T-helper 1 cell treated with Interleukin-12 subunit alpha and Interleukin-12 subunit beta and Interleukin-4 antibody, amounts not matched to agents 30 μg/mL and 1 μg/mL, for 36 hours (primary cell): Measurements from ENCODE around the gene PZP.
"Not testable (repeated sequence)": the region's sequence is repeated elsewhere in the genome, so short reads cannot be mapped to it uniquely, and the experiment has no call there.

Experiments
- H3K27ac Mint-ChIP-seq: one replicate; pipeline ENCODE4 v1.8.0; 2021; ENCODE audit warnings: mild to moderate bottlenecking, mixed read lengths
- H3K27me3 Mint-ChIP-seq: one replicate; pipeline ENCODE4 v1.8.0; 2021; ENCODE audit warnings: low read depth, mixed read lengths
- H3K36me3 Mint-ChIP-seq: one replicate; pipeline ENCODE4 v1.8.0; 2021; ENCODE audit warnings: low read depth, mixed read lengths
- H3K4me1 Mint-ChIP-seq: one replicate; pipeline ENCODE4 v1.8.0; 2021; ENCODE audit warnings: low read depth, mixed read lengths
- H3K4me3 Mint-ChIP-seq: one replicate; pipeline ENCODE4 v1.8.0; 2021; ENCODE audit warnings: mild to moderate bottlenecking, moderate library complexity, mixed read lengths
- H3K9me3 Mint-ChIP-seq: one replicate; pipeline ENCODE4 v1.8.0; 2021; ENCODE audit warnings: mixed read lengths

Gene PZP

DNA sequence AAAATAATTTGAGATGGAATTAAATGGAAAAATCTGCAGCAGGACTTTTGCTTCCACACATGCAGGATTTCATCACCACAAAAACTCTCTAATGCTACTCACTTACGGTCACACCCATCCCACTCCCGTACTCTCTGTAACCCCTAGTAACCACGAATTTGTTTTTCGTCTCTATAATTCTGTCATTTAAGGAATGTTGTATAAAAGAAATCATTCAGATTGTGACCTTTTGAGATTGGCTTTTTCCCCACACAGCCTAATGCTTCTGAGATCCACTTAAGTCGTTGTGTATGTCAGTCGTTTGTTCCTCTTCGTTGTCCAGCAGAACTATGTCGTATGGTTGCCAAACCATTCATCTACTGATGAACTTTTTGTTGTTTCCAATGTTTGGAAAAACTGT lies 19.8 kb upstream of the PZP start:
- H3K9me3 Mint-ChIP-seq = no peaks in the 10 kb centered on the region
- H3K27ac Mint-ChIP-seq = no peak overlapping the region
- H3K4me3 Mint-ChIP-seq = no peak overlapping the region
- H3K27me3 Mint-ChIP-seq = peaks cover 9% of the 10 kb centered on the region
- H3K4me1 Mint-ChIP-seq = no peaks in the 10 kb centered on the region
- H3K36me3 Mint-ChIP-seq = no peaks in the 10 kb centered on the region

DNA sequence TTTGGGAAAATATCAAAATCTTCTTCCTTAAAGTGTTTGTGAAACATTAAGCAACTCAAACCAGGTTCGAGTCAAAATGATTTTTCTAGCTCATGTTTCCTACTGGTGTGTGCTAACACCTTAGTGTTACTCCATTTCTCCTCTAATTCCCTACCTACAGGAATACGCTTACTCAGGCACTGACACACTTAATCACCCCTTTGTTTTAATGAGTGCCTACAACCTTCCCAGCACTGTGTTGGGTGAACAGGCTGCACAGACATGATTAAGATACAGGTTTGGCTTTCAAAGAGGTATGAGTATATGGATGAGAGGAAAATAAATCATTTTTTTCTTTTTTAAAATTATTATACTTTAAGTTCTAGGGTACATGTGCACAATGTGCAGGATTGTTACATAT lies 15.6 kb upstream of the PZP start:
- Mint-ChIP-seq H3K27me3 (no peaks in the 10 kb centered on the region), H3K4me3 (no peak overlapping the region)

DNA sequence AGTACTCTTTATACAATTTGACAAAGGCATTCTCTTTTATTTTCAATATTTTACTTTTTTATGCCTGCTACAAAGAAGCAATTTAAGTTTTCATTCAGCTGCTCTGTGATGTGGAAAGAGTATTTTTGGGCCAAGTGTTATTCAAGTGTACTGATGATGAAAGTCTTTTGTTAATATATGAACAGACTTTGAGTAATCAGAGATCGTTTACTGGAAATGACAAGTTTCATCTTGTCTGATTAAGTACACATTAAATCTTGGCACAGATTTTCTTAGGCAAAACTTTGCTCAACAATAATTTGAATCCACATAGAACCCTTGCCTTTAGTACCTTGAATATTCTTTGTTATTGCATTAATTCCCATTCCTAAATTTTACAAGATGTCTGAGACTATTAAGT lies 13.3 kb upstream of the PZP start:
- Mint-ChIP-seq H3K27ac (no peak overlapping the region), H3K36me3 (no peaks in the 10 kb centered on the region), H3K4me1 (no peaks in the 10 kb centered on the region), H3K4me3 (no peak overlapping the region), H3K9me3 (no peaks in the 10 kb centered on the region), H3K27me3 (no peaks in the 10 kb centered on the region)

More for the DNA sequence above, 15.6 kb upstream of the PZP start:
- no peaks in the 10 kb centered on the region for H3K36me3 Mint-ChIP-seq
- H3K4me1 Mint-ChIP-seq = no peaks in the 10 kb centered on the region
- H3K9me3 Mint-ChIP-seq = no peaks in the 10 kb centered on the region
- H3K27ac Mint-ChIP-seq = no peak overlapping the region

DNA sequence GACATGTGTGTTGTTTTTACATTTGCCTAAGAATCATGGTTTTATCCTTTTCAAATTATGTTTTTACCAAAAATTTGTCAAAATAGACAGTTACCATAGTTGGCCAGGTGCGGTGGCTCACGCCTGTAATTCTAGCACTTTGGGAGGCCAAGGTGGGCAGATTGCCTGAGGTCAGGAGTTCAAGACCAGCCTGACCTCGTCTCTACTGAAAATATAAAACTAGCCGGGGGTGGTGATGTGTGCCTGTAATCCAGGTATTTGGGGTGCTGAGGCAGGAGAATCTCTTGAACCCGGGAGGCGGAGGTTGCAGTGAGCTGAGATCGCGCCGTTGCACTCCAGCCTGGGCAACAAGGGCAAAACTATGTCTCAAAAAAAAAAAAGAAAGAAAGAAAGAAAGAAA lies 12.8 kb upstream of the PZP start:
- not testable (repeated sequence) for H3K27ac Mint-ChIP-seq, H3K4me3 Mint-ChIP-seq, H3K27me3 Mint-ChIP-seq, H3K4me1 Mint-ChIP-seq, H3K9me3 Mint-ChIP-seq, H3K36me3 Mint-ChIP-seq

DNA sequence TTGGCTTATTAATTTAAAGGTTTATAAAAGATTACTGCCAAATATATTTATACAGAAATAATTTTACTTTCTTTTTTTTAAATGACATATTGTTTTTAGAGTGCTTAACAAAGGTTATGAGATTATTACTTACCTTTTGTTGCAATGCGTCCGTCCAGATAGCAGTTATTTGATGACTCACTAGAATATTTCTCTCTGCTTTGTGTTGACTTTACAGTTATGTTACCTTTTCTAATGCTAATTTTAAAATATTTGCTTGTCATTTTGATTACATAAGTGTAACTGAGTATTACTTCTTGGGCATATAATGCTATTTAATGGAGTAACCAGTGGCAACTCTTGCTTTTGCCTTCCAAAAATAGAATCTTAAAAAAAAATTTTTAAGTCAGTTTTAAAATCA lies 6.3 kb upstream of the PZP start:
- H3K36me3 Mint-ChIP-seq = no peaks in the 10 kb centered on the region
- no peaks in the 10 kb centered on the region for H3K4me1 Mint-ChIP-seq
- H3K4me3 Mint-ChIP-seq = no peak overlapping the region
- H3K9me3 Mint-ChIP-seq = peaks cover 6% of the 10 kb centered on the region
- no peak overlapping the region for H3K27ac Mint-ChIP-seq
- H3K27me3 Mint-ChIP-seq = no peaks in the 10 kb centered on the region

DNA sequence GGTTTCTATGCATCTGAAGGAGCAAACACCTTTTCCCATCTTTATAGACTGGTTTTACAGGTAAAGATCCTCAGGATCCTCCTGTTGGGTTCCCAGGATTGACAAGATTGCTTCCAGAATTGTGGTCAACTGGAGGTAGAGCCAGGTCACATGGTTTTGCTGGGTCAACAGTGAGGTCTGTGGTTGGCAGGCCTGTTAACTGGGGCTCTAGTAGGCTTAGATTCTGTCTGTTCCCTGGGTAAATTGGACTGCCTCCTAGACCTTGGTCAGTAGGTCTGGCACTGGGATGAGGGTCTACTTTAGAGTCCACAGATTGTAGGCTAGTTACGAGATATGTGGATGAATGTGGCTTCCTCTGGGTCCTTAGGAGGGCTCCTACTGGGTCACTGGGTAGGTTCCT lies 3.5 kb upstream of the PZP start:
- Mint-ChIP-seq H3K36me3 (no peaks in the 10 kb centered on the region), H3K27me3 (peaks cover 4% of the 10 kb centered on the region), H3K4me1 (no peaks in the 10 kb centered on the region), H3K4me3 (no peak overlapping the region), H3K9me3 (peaks cover 6% of the 10 kb centered on the region), H3K27ac (no peak overlapping the region)

DNA sequence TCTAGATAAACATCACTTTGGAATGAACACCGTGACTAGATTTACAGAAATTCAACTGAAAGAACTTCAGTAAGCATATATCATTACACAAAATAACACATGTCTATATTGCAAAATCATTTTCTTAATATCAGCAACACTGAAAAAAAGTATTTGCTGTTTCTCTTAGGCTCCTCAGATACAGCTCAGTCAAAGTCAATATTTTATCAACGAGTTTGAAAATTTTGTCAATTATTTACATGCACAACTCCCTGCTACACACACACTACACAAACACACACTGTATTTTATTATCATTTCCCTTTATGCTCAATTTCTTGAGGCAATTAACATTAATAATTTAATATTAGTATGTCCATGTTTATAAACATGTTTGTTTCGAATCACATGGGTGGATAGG lies 3.8 kb downstream of the PZP start:
- Mint-ChIP-seq H3K36me3 (no peaks in the 10 kb centered on the region), H3K27ac (no peak overlapping the region), H3K4me1 (no peaks in the 10 kb centered on the region), H3K9me3 (no peaks in the 10 kb centered on the region), H3K27me3 (peaks cover 4% of the 10 kb centered on the region), H3K4me3 (no peak overlapping the region)

DNA sequence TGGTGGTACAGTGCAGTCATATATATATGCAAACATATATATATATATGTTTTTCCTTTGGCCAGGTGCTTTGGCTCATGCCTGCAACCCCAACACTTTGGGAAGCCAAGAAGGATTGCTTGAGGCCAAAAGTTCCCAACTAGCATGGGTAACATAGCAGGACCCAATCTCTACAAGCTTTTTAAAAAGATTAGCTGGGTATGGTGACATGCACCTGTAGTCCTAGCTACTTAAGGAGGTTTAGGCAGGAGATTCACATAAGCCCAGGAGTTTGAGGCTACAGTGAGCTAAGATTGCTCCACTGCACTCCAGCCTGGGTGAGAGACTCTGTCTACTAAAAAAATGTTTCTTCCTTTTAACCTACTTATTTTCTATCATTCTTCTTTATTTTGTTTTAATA lies 10.2 kb downstream of the PZP start:
- Mint-ChIP-seq H3K4me1 (no peaks in the 10 kb centered on the region), H3K27ac (no peak overlapping the region), H3K4me3 (no peak overlapping the region), H3K27me3 (no peaks in the 10 kb centered on the region), H3K9me3 (no peaks in the 10 kb centered on the region), H3K36me3 (no peaks in the 10 kb centered on the region)

DNA sequence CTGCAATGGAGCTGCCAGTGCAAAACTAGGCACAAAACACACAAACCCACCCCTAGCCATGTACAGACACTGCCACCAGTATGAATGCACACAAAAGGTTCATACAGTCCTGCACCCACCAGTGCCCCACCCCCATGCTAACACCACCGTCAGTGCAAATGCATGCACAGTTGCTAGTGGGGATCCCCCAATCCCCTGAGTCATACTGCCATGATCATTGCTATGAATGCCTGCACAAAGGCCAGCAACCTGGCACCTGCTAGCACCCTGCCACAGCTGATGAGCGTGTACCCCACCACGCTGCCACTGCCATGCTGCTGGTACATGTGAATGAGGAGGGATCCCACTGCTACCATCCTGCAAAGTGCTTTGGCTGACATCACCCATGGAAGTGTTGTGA lies 23.9 kb downstream of the PZP start:
- H3K9me3 Mint-ChIP-seq = peaks cover 16% of the 10 kb centered on the region
- no peaks in the 10 kb centered on the region for H3K4me1 Mint-ChIP-seq
- no peaks in the 10 kb centered on the region for H3K27me3 Mint-ChIP-seq
- H3K4me3 Mint-ChIP-seq = no peak overlapping the region
- no peaks in the 10 kb centered on the region for H3K36me3 Mint-ChIP-seq
- no peak overlapping the region for H3K27ac Mint-ChIP-seq

DNA sequence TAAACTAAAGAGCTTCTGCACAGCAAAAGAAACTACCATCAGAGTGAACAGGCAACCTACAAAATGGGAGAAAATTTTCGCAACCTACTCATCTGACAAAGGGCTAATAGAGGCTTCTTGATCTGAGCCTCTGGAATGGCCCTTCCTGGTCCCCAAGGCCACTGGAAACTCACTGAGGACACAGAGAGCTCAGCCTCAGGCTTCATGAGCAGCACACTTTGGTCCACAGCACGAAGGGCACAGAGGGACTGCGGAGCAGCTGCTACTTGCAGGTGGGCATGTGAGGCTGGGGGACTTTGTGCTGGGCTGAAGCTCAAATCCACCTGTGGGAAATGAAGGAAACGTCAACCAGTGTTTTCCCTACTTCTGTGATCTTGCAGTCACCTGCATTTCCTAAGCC lies 27.4 kb downstream of the PZP start:
- H3K4me1 Mint-ChIP-seq = no peaks in the 10 kb centered on the region
- no peaks in the 10 kb centered on the region for H3K36me3 Mint-ChIP-seq
- H3K4me3 Mint-ChIP-seq = no peak overlapping the region
- H3K27ac Mint-ChIP-seq = no peak overlapping the region
- H3K9me3 Mint-ChIP-seq = peaks cover 9% of the 10 kb centered on the region
- H3K27me3 Mint-ChIP-seq = no peaks in the 10 kb centered on the region

DNA sequence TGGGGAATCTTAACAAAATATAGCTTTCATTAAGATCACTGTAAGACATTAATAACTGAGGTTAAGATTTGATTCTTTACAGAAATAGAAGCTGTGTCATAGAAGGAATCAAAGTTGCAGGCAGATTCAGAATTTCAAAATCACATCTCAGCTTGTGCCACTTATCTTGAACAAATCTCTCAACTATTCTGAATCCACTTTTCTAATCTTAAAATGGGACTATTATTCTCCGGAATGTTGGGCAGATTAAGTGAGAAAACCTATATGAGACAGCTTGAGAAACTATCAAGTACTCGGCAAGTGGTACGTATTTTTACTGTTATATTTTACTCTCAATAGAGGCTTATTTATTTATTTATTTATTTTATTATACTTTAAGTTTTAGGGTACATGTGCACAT lies 28.4 kb downstream of the PZP start:
- Mint-ChIP-seq H3K27ac (no peak overlapping the region), H3K36me3 (no peaks in the 10 kb centered on the region)

DNA sequence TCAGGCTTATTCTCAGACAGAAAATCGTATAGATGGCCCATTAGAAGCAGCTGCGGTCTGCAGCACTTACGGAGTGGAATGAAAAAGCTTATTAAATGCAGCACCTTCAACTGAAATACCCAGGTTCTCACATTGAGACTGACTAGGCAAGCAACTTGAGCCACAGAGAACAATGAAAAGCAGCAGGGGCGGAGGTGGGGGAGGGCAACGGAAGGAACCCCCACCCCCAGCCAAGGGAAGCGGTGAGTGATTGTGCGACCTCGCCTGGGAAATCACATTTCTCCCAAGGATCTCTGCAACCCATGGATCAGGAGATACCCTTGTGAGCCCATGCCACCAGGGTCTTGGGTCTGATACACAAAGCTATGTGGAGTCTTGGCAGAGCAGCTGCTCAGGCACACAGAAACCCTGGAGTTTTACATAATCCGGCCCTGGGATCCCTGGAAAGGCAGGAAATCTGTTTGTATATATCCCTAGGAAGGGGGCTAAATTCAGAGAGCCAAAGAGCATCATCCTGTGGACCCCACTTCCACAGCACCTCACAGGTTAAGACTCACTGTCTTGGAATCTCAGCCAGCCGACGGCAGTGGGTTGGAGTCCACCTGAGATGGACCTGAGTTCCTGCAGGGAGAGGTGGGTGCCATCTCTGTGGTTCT lies 38.1 kb downstream of the PZP start:
- Mint-ChIP-seq H3K4me1 (no peaks in the 10 kb centered on the region), H3K4me3 (no peak overlapping the region), H3K36me3 (no peaks in the 10 kb centered on the region), H3K9me3 (peaks cover 5% of the 10 kb centered on the region), H3K27me3 (no peaks in the 10 kb centered on the region), H3K27ac (no peak overlapping the region)

More for the DNA sequence above, 28.4 kb downstream of the PZP start:
- no peaks in the 10 kb centered on the region for H3K27me3 Mint-ChIP-seq
- H3K4me1 Mint-ChIP-seq = no peaks in the 10 kb centered on the region
- peaks cover 4% of the 10 kb centered on the region for H3K9me3 Mint-ChIP-seq
- no peak overlapping the region for H3K4me3 Mint-ChIP-seq

DNA sequence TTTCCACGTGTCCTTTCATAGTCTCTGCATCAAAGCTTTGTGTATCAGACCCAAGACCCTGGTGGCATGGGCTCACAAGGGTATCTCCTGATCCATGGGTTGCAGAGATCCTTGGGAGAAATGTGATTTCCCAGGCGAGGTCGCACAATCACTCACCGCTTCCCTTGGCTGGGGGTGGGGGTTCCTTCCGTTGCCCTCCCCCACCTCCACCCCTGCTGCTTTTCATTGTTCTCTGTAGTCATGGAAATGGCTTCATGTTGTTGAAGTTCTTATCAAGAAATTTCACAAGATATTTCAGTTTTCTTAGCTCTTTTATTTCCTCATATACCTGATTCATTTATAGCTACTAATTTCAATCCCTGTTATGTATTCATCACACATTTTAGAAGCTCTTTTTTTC lies 40.9 kb downstream of the PZP start:
- H3K4me3 Mint-ChIP-seq, H3K27ac Mint-ChIP-seq, H3K36me3 Mint-ChIP-seq, H3K9me3 Mint-ChIP-seq, H3K4me1 Mint-ChIP-seq, H3K27me3 Mint-ChIP-seq: not testable (repeated sequence)

DNA sequence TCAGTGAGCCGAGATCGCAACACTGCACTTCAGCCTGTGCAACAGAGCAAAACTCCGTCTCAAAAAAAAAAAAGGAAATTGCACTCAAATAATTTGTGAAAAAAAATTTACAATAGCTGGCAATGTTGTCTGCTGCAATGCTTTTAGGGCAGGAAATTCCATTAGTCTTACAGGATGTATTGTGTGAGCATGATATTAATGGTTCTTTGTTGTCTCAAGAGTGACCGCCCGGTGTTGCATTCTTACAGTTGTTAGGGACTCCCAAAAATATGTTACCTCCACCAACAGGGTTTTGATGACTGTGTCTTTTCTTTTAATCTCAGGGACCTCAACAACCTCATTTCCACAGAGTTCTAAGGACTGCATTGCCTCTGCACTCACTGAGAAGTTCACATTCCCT lies 44.8 kb downstream of the PZP start:
- Mint-ChIP-seq H3K36me3 (no peaks in the 10 kb centered on the region), H3K4me3 (no peak overlapping the region), H3K4me1 (no peaks in the 10 kb centered on the region), H3K27me3 (no peaks in the 10 kb centered on the region), H3K27ac (no peak overlapping the region), H3K9me3 (no peaks in the 10 kb centered on the region)

DNA sequence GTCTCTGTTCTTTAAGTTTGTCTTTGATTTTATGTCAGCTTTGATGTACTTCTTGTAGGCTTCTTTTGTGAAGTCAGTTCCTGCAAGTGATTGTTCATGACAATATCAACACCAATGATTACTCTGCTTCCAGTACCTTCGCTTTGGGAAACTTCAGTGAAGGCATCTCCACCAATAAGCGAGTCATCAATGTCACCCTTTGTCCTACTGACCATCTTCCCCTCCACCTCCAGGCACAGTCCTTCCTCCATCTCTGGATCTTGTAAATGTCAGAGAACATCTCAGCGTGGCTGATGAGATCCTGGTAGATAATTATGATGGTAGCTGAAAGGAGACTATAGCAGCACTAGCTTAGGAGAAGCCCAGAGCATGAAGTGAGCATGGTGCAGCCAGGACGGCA lies 52.1 kb downstream of the PZP start:
- no peaks in the 10 kb centered on the region for H3K9me3 Mint-ChIP-seq
- no peaks in the 10 kb centered on the region for H3K27me3 Mint-ChIP-seq
- H3K4me3 Mint-ChIP-seq = no peak overlapping the region
- no peaks in the 10 kb centered on the region for H3K4me1 Mint-ChIP-seq
- no peaks in the 10 kb centered on the region for H3K36me3 Mint-ChIP-seq
- no peak overlapping the region for H3K27ac Mint-ChIP-seq

DNA sequence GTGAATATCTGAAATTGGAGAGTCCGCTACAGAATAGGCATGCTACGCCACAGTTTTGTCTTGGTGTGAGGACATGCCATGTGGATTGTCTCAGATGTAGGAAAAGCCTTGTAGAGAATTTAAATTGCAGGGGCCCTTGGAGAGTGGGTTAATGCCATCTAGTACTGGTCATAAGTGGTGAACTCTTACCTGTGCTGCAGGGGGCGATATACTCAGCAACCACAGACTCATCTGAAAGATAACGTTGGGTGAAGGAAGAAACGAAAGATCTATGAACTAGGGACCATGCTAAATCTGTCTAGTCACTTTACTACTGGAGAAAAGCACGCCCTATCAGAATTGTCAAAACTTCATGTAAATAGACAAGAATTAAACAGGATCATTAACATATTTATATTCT lies 58.8 kb downstream of the PZP start:
- H3K4me3 Mint-ChIP-seq = no peak overlapping the region
- H3K27ac Mint-ChIP-seq = no peak overlapping the region
- H3K27me3 Mint-ChIP-seq = no peaks in the 10 kb centered on the region
- peaks cover 17% of the 10 kb centered on the region for H3K9me3 Mint-ChIP-seq
- peaks cover 7% of the 10 kb centered on the region for H3K4me1 Mint-ChIP-seq
- peaks cover 3% of the 10 kb centered on the region for H3K36me3 Mint-ChIP-seq
